ENCODE measurements around the gene ANKRD34A. TPM values are rescaled to one million over a fixed set of nuclear protein-coding genes. Genes with fewer than 3 reads are reported as not detected.

ANKRD34A gene
- total and polyA plus RNA-seq, 10 donors, result 0.57 to 3.1 (median 1.1) TPM

- H3K36me3 ChIP-seq, result no peaks in the 10 kb centered on the region
- 89 to 94% (median 91%) methylated on average over 8 of the region's 8 CpGs for WGBS, 5 donors
- no peak for DNase-seq
- peak overlapping the region; percentile 44 to 95 (median 91) for H3K27ac ChIP-seq
- peaks cover 10 to 89% (median 37%) of the 10 kb centered on the region in 6 donors for H3K4me1 ChIP-seq
- no peaks in the 10 kb centered on the region for H3K27me3 ChIP-seq (replicated peaks in 1 of 7)
- peak overlapping the region in 2 of 8 donors; percentile 15 to 54 for H3K4me3 ChIP-seq
- TF ChIP-seq POLR2A (IDR thresholded peaks at IDR 0.05) (no peak), CTCF (IDR thresholded peaks at IDR 0.05 in 8 of 11, conservative IDR thresholded peaks at IDR 0.05 in 3 of 11) (peak in 4 of 11 experiments; percentile 11 to 33 (median 22)), POLR2AphosphoS5 (IDR thresholded peaks at IDR 0.05) (no peak)
- intact Hi-C loops (cut with DNase I; ENCODE audit: low total_unique reads), result no loop called here
- H3K9me3 ChIP-seq, result no peaks in the 10 kb centered on the region
Measured at GRCh38 chr1:146007489-146008133, 43.2 kb upstream of the ANKRD34A start.

GRCh38 chr1:146001709-146002108 lies 37.3 kb upstream of the ANKRD34A start:
- peaks cover 21 to 96% (median 60%) of the 10 kb centered on the region in 6 donors for H3K4me1 ChIP-seq
- H3K27me3 ChIP-seq (replicated peaks in 1 of 7), result no peaks in the 10 kb centered on the region
- DNase-seq, result no peak
- 90 to 98% (median 97%) methylated on average over 2 of the region's 2 CpGs for WGBS, 5 donors
- peak overlapping the region in 7 of 8 donors; percentile 25 to 100 (median 61) for H3K27ac ChIP-seq
- intact Hi-C loops (cut with DNase I; ENCODE audit: low total_unique reads), result no loop called here
- no peaks in the 10 kb centered on the region for H3K9me3 ChIP-seq
- H3K4me3 ChIP-seq, result peak overlapping the region in 1 of 8 donors; percentile 27
- no peaks in the 10 kb centered on the region for H3K36me3 ChIP-seq
- TF ChIP-seq POLR2AphosphoS5 (IDR thresholded peaks at IDR 0.05), result no peak
- TF ChIP-seq POLR2A (IDR thresholded peaks at IDR 0.05), result no peak
- no peak for TF ChIP-seq CTCF (IDR thresholded peaks at IDR 0.05 in 8 of 11, conservative IDR thresholded peaks at IDR 0.05 in 3 of 11)

GRCh38 chr1:145999321-146000024 lies 35.1 kb upstream of the ANKRD34A start:
- TF ChIP-seq CTCF (IDR thresholded peaks at IDR 0.05 in 8 of 11, conservative IDR thresholded peaks at IDR 0.05 in 3 of 11), result peak in 2 of 11 experiments; percentile 13 to 26
- peak in 1 of 3 donors; percentile 98 for TF ChIP-seq POLR2AphosphoS5 (IDR thresholded peaks at IDR 0.05)
- peak in 2 of 3 donors; percentile 30 to 78 for TF ChIP-seq POLR2A (IDR thresholded peaks at IDR 0.05)
- no peaks in the 10 kb centered on the region for H3K27me3 ChIP-seq (replicated peaks in 1 of 7)
- H3K27ac ChIP-seq, result peak overlapping the region; percentile 93 to 100 (median 99)
- no peaks in the 10 kb centered on the region for H3K9me3 ChIP-seq
- peak overlapping the region in 3 of 8 donors; percentile 0 to 100 (median 3) for H3K4me3 ChIP-seq
- peaks cover 6 to 14% (median 10%) of the 10 kb centered on the region in 6 donors for H3K36me3 ChIP-seq
- H3K4me1 ChIP-seq, result peaks cover 13 to 74% (median 40%) of the 10 kb centered on the region in 6 donors
- 37 to 49% (median 46%) methylated on average over 5 of the region's 5 CpGs for WGBS, 5 donors
- no peak for DNase-seq
- intact Hi-C loops (cut with DNase I; ENCODE audit: low total_unique reads), result no loop called here

GRCh38 chr1:145997718-145998023 lies 33.3 kb upstream of the ANKRD34A start:
- Histone ChIP-seq H3K27ac (peak overlapping the region; percentile 93 to 100 (median 99)), H3K36me3 (peaks cover 21 to 32% (median 28%) of the 10 kb centered on the region in 6 donors), H3K4me3 (peak overlapping the region; percentile 43 to 100 (median 92)), H3K4me1 (peaks cover 17 to 71% (median 44%) of the 10 kb centered on the region in 6 donors), H3K27me3 (replicated peaks in 1 of 7) (no peaks in the 10 kb centered on the region), H3K9me3 (no peaks in the 10 kb centered on the region)
- no peak for TF ChIP-seq CTCF (IDR thresholded peaks at IDR 0.05 in 8 of 11, conservative IDR thresholded peaks at IDR 0.05 in 3 of 11)
- DNase-seq, result no peak
- 4 to 7% (median 5%) methylated on average over 3 of the region's 3 CpGs for WGBS, 5 donors
- intact Hi-C loops (cut with DNase I; ENCODE audit: low total_unique reads), result no loop called here
